BE2C (cell line): ENCODE measurements around the gene ST6GALNAC4.

Experiments used
- DNase-seq: peaks from one replicate; pipeline ENCODE4 v3.0.0-alpha.2; 2020
- H3K27me3 ChIP-seq: fragments of 250-450 bp; sonication (Bioruptor Pico); 2 replicates; pipeline ENCODE4 v1.5.1; 2020; ENCODE audit warnings: mild to moderate bottlenecking
- H3K36me3 ChIP-seq: fragments of 250-450 bp; sonication (Bioruptor Pico); 2 replicates; pipeline ENCODE4 v1.5.1; 2020; ENCODE audit warnings: mild to moderate bottlenecking
- H3K4me1 ChIP-seq: fragments of 250-450 bp; sonication (Bioruptor Pico); 2 replicates; pipeline ENCODE4 v1.5.1; 2020
- H3K4me3 ChIP-seq: 2 replicates; pipeline ENCODE4 v1.5.1; 2011; ENCODE audit warnings: low read depth, low read length
- H3K9me3 ChIP-seq: fragments of 250-450 bp; sonication (Bioruptor Pico); 2 replicates; pipeline ENCODE4 v1.5.1; 2020
- TF ChIP-seq, protein P1 (sequence below): IDR thresholded peaks from 2 replicates; pipeline ENCODE4 v1.5.1; 2012; ENCODE audit warnings: mild to moderate bottlenecking, low read depth, low read length

ST6GALNAC4 gene

DNA sequence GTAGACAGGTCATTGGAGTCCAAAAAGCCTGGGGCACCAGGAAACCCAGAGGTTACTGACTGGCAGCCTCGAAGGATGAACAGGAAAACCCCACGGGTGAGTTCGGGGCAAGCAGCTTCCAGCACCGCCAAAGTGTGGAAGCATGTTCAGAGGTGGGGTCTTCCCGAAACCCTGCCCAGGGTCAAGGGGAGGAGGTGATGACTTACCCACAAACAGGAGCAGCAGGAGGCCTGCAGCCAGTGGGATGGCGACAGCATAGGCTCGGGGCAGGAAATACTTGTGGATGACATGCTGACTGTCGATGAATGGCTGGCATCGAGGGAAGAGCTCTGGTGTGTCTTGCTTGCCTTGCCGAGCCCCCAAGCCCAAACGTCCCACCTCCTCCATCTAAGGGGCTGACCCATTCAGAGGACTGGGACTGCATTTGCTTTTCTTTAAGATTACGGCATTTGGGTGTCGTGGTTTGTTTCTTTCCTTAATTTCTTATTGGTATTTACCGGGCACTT lies 19.6 kb upstream of the ST6GALNAC4 start:
- H3K4me3 ChIP-seq: peak overlapping the region; percentile 77
- H3K9me3 ChIP-seq: no peaks in the 10 kb centered on the region
- TF ChIP-seq, protein P1, sequence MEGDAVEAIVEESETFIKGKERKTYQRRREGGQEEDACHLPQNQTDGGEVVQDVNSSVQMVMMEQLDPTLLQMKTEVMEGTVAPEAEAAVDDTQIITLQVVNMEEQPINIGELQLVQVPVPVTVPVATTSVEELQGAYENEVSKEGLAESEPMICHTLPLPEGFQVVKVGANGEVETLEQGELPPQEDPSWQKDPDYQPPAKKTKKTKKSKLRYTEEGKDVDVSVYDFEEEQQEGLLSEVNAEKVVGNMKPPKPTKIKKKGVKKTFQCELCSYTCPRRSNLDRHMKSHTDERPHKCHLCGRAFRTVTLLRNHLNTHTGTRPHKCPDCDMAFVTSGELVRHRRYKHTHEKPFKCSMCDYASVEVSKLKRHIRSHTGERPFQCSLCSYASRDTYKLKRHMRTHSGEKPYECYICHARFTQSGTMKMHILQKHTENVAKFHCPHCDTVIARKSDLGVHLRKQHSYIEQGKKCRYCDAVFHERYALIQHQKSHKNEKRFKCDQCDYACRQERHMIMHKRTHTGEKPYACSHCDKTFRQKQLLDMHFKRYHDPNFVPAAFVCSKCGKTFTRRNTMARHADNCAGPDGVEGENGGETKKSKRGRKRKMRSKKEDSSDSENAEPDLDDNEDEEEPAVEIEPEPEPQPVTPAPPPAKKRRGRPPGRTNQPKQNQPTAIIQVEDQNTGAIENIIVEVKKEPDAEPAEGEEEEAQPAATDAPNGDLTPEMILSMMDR: no peak
- no peaks in the 10 kb centered on the region for H3K27me3 ChIP-seq
- H3K36me3 ChIP-seq: no peaks in the 10 kb centered on the region
- no peak for DNase-seq
- peaks cover 4% of the 10 kb centered on the region for H3K4me1 ChIP-seq

DNA sequence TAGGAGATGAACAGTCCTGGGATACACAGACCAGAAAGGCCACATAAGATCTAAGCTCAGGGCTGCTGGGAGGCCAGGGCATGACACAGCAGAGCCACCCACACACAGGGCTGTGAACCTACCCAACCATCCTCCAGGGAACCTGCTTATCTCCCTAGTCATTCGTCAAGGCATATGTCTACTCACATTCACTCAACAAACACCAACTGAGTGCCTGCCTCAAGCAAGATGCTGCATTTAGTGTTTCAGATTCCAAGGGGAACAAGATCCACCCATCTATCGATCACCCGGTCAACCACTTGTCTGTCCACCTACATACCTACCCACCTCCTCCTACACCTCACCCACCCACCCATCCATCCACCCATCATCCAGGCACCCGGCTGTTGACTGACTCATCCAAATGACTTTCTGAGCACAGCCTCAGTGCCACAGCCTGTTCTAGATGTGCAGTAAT lies 19.0 kb upstream of the ST6GALNAC4 start:
- TF ChIP-seq, protein P1: no peak
- Histone ChIP-seq H3K36me3 (no peaks in the 10 kb centered on the region), H3K4me3 (peak overlapping the region; percentile 77; the same call in 1 of the 2 replicates), H3K4me1 (peaks cover 5% of the 10 kb centered on the region), H3K9me3 (no peaks in the 10 kb centered on the region), H3K27me3 (no peaks in the 10 kb centered on the region)
- no peak for DNase-seq

DNA sequence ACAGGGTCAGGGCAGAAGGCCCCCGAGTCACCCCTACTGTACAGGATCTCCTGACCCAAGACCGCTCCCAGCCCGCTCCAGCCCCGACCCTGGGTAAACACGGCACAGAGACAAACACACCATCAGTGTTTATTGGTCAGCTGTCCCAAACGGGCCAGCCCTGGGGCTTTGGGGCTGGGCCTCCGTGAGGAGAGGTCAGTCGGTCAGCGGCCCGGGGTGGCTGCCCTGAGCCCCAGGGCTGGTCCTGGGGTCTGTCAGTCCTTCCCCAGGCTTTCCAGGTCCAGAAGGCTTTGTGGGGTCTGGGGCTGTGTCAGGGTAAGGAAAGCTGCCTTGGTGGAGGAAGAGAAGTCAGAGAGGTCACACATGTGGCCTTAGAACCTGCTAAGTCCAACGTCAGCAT lies 18.1 kb upstream of the ST6GALNAC4 start:
- Histone ChIP-seq H3K4me3 (no peak overlapping the region), H3K27me3 (no peaks in the 10 kb centered on the region), H3K9me3 (no peaks in the 10 kb centered on the region), H3K36me3 (no peaks in the 10 kb centered on the region), H3K4me1 (peaks cover 5% of the 10 kb centered on the region)
- DNase-seq: no peak
- TF ChIP-seq, protein P1: no peak

DNA sequence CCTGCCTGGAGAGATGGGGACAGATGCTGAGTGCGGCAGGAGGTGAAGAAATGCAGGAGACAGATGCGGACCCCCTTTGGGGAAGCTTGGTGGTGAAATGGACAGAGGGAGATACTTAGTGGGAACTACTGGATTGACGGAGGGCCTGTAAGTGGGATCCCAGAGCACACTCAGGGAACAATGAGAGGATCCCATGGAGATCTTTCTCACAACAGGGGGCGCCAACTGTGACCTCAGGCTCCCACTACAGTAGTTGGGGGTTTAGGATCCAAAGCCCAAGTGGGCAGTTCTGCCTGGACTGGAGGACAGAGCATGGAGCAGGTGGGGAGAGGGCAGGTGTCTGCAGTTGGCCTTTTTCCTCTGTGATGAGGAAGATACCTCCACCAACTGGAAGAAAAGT lies 17.4 kb upstream of the ST6GALNAC4 start:
- Histone ChIP-seq H3K27me3 (no peaks in the 10 kb centered on the region), H3K4me3 (no peak overlapping the region), H3K36me3 (no peaks in the 10 kb centered on the region), H3K4me1 (peaks cover 5% of the 10 kb centered on the region), H3K9me3 (no peaks in the 10 kb centered on the region)
- TF ChIP-seq, protein P1: peak; percentile 27; the same call in 1 of the 2 replicates
- no peak for DNase-seq

DNA sequence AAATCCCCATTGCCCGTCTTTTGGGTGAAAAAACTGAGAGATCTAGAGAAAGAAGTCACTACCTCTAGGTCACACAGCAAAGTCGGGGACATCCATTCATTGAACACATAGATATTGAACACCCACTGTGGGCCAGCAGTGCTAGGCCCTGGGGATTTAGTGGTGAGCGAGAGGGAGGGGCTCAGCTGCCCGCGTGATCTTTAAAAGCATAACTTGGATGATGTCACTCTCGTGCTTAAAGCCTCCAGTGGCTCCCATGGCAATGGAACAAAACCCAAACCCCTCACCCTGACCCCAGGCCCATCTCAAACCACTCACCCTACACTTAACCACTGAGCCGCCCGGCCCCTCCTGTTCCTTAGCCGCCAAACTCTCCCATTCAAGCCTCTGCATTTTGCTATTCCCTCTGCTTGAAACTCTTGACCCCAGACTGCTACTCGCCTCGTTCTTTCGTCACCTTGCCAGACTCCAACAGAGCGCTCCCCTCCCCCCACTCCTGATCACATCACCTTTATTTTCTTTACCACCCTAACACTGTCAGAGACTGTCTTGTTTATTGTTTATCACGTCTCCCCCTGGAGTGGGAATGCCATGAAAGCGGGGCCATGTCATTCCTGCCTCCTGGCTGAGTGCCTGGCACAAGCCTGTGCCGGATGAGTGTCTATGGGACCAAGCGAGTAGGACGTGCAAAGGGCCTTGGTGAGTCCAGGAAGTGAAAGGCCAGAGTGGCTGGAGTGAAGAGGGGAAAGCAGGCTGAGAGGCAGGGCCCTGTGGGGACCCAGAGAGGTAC lies 14.4 kb upstream of the ST6GALNAC4 start:
- H3K4me1 ChIP-seq: peaks cover 5% of the 10 kb centered on the region
- peak overlapping the region; percentile 55 for H3K4me3 ChIP-seq
- H3K9me3 ChIP-seq: no peaks in the 10 kb centered on the region
- no peaks in the 10 kb centered on the region for H3K27me3 ChIP-seq
- TF ChIP-seq, protein P1: no peak
- H3K36me3 ChIP-seq: no peaks in the 10 kb centered on the region
- peak; percentile 52 for DNase-seq
